COLO668 (cell line): Measurements from ENCODE around the gene TSEN54.
"Not testable (repeated sequence)": the region's sequence is repeated elsewhere in the genome, so short reads cannot be mapped to it uniquely, and the experiment has no call there.

Experiments used
- DNase-seq: peaks from one replicate; lab custom pipeline; 2025; ENCODE audit not compliant: unreplicated experiment; lab: John Stamatoyannopoulos, UW

Gene TSEN54

DNA sequence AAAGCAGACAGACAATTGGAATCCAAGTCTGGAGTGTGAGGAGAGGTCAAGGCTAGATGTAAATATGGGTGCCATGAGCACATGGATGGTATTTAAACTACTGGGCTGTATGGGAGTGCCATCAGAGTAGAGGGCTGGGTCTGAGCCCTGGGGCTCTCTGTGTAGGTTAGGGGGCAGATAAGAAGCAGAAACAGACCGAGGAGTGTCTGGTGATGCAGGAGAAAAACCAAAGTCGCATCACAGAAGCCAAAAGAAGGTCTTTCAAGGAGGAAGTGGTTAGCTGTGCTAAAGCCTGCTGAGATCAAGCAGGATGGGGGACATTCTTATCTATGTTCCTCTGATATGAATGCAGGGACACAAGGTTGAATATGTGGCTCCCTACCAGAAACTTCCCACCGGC, 1.9 kb downstream of the TSEN54 start:
- no peak for DNase-seq

DNA sequence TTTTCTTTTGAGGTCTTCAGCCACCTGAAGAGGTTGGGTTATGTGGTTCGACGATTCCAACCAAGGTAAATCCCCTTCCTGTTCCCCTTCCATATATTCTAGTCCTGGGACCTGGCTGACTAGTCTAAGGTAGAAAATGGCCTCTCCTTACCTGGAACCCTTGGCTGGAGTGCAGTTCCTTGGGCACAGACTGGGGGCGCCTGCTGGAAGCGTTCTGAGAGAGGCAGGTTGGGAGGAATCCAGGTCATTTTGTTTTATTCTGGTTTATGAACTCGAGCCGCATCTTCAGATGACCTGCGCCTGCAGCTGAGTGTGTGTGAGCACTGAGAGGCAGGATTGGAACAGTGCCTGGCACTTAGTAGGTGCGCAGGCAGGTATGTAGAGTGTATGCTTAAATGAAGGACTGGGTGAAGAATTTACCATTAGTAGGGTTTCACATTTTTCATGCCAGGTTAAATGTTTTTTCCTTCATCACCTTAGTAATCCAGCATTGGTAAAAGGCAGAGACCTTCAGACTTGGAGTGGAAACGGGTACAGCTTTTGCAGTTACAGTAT, 2.7 kb downstream of the TSEN54 start:
- no peak for DNase-seq

DNA sequence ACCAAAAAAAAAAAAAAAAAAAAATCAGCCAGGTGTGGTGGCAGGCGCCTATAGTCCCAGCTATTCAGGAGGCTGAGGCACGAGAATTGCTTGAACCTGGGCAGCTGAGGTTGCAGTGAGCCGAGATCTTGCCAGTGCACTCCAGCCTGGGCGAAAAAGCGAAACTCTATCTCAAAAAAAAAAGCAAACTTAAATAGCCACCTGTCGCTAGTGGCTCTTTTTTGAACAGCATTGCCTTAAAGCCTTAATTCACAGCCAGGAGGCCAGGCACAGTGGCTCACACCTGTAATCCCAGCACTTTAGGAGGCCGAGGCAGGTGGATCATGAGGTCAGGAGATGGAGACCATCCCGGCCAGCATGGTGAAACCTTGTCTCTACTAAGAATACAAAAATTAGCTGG, 4.1 kb downstream of the TSEN54 start:
- not testable (repeated sequence) for DNase-seq

DNA sequence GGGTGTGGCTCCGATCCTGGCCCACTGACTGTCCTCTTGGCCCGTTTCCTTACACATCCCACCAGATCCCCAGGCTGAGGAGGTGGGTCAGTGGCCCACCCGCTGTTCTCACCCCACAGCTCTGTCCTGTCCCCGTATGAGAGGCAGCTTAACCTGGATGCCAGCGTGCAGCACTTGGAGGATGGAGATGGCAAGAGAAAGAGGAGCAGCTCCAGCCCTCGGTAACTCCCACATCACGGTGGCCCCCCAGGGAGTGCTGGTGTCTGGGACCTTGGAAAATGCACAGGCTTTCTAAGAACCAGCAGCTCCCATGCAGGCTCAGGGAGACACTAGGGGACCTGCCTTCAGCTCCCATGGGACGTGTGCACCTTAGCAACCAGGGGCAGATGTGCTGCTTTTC, 5.0 kb downstream of the TSEN54 start:
- no peak for DNase-seq

DNA sequence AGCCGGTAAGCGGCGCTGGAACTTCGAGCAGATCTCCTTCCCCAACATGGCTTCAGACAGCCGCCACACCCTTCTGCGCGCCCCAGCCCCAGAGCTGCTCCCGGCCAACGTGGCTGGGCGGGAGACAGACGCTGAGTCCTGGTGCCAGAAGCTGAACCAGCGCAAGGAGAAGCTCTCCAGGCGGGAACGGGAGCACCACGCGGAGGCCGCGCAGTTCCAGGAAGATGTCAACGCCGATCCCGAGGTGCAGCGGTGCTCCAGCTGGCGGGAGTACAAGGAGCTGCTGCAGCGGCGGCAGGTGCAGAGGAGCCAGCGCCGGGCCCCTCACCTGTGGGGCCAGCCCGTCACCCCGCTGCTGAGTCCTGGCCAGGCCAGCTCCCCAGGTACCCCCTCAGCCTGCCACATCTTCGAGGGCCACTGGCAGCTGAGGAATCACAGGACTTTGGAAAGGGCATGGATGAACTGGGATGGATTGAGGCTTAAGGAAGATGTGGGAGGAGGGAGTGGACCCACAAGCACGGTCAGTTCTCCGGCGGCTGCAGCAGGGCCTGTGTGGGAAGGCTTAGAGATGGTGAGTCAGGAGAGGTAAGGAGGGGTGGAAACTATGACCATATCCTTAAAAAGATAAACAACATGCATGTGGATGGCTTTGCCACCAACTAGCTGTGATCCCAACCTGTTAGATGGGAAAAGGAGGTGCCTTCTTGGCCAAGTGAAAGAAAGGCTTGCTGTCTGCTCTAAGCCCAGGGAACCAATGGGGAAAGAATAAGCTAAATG, 5.8 kb downstream of the TSEN54 start:
- no peak for DNase-seq

DNA sequence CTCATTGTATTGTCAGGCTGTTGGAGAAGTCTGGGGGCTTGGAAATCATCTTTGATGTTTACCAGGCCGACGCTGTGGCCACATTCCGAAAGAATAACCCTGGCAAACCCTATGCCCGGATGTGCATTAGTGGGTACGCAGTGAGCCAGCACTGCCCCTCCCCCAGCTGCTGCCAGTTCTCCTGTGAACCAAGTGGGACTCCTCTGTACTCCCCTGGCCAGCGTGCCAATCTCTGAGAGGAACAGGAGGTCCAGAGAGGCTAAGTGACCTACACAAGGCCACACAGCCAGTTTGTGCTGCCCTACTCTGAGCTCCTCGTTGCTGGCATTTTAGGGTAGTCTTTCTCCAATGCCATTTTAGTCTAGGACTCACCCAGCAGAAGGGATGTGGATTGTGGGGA, 7.3 kb downstream of the TSEN54 start:
- DNase-seq = no peak

DNA sequence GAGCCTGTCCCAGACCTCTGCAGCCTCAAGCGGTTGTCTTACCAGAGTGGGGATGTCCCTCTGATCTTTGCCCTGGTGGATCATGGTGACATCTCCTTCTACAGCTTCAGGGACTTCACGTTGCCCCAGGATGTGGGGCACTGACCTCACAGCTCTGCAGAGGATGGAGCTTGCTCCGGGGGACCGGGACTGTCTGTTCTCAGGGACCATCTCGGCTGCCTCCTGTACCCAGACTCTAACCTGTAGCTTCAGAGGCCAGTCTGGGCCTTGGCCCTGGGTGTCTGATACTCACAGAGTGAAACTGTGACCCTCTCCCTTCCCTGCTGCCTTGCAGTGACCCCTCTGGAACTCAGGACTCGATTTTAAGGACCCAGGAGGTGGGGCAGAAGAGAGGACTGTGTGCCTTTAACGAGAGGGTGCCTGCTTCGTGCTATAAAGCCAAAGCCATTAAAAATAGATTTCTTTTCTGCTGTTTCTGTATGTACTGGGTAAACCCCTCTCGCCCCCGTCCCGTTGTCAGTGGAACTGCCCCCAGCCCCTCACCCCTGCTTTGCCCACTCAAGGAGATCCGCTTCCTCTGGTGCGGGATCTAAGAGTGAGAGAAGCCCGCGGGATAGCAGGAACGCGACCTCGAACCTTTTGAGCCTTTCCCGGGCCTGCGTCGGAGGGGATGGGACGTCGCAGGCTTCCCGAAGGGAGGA, 8.1 kb downstream of the TSEN54 start:
- no peak for DNase-seq

DNA sequence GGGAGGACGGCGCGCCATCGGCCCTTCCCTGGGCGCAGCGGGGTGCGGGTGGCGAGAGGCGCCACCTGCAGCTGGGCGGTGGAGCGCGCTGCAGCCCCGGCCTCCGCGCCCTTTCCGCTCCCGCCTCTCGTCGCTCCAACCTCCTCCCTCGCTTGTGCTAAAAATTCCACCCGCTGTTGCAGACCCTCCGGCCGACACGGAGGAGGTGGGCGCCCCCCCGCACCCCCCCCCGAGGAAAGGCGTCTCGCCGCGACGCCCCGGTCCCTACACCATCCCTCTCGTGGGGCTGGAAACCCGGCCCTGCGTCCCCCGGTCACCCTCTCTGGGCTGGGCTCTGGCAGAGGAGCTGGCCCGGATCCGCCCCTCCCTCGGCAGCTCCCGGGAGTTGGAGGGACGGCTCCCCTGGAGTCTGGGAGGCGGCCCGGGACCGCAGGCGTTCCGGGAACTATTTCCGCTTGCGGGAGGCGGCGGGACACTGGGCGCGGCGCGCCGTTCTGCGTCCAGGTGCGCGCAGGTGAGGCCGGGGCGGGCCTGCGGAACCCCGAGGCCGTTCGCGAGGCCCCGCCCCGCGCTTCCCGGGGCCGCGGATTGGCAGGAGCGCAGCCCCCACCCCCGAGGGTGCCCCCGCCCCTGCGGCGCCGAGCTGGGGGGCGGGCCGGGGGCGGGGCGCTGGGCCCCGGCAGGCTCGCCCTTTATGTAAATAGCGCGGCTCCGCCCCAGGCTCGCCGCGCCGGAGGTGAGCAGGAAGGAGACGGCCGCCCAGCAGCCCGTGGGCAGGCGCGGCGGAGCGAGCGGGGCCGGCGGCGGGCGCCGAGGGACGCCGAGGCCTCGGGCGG, 8.9 kb downstream of the TSEN54 start, which contains the start of gene LLGL2:
TSS of gene LLGL2 (plus strand) at position 728 of the 836 bp plus-strand sequence. CDS start 17,730 bp downstream, outside the sequence.
- DNase-seq = peak; percentile 96

DNA sequence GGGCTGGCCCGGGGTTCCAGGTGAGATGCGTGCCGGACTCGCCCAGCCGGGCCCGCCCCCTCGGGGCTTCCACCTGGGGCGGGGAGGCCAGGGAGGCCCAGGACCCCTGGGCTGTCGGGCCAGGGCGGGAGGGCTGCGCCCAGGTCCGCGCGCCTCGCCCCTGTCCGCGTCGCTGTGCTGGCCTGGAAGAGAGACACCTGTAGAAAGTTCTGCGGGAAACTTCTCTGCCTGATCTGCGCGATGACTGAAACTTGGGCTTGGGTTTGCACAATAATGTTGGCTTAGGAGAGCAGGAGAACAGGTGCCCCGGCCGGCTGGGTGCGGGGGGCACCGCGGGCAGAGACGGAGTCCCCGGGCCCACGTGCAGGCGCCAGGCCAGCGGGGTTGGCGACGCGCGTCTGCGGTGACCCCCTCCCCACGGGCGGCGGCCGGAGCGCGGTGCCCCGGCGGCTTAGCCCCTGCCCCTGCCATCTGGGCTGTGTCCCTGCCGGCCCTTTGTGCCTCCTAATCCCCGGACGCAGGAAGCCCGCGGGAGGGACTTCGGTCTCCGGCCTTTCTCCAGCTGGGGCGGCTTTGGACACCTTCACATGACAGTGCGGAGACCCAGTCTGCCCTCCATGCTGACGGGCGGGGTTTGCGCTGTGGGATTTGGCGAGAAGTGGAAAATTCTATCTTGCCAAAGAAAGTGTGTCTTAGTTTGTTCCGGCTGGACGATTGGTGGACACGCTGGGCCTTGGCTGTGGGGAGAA, 9.7 kb downstream of the TSEN54 start:
- DNase-seq = peak; percentile 44

DNA sequence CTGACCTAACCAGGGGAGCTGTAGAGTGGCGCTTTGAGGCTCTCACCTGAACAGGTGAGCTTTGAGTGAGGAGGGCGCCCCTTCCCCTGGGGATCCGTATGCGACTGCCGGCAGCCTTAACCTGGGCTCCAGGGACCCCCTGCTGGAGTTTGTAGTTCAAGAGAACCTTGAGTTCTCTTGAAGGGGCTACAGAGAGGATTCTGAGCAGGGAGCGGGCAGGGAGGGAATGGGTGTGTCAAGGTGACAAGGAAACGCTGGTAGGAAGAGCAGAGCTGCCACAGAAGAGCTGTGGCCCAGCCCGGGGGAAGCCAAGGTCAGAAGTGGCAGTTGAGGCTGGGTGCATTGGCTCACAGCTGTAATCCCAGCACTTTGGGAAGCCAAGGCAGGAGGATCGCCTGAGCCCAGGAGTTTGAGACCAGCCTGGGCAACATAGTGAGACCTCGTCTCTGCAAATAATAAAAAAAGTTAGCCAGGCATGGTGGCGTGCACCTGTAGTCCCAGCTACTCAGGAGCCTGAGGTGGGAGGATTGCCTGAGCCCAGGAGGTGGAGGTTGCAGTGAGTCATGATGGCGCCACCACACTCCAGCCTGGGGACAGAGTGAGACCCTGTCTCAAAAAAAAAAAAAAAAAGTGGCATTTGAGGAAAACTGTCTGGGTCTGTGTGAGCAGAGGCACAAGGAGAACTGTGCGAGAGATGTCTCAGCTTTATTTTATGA, 10.4 kb downstream of the TSEN54 start:
- peak; percentile 15 for DNase-seq

DNA sequence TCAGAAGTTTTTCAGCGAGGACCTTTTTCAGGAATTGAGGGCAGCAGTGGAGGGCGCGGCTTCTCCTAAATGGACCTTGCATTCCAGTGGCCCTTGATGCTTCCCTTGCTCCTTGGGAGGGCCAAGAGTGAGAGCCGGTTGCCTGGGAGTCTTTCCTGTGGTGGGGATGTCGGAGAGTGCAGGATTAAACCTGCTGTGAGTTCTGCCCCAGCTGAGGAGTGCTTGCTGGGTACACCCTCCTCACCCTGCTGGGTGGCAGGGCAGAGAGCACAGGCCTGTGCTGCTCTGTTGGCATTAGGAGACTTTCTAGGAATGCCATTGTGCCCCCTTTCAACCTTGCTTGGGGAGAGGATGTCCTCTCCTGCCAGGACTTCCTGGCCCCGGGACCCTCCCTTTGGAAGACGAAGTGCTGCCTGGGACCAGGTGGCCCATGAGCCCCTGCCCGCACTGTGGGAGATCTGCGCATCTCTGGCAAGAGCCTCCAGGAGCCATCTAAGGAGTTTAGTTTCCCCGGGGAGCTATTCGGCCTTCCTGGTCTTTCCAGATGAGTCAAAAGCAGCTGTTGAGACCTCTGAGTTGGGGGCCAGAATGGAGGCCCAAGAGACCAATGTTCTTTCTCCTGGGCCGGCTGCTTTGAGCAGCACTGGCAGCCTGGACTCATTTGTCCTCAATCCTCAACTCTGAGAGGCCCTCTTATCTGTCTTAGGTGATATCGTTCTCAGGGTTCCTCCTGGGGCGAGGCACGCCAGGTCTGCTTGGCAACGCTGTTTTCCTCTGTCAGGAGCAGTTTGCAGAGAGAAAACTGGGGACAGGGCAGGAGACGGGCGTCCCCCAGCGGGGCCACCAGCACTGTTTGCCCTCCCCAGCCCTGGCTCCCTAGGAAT, 14.8 kb downstream of the TSEN54 start:
- DNase-seq = no peak

DNA sequence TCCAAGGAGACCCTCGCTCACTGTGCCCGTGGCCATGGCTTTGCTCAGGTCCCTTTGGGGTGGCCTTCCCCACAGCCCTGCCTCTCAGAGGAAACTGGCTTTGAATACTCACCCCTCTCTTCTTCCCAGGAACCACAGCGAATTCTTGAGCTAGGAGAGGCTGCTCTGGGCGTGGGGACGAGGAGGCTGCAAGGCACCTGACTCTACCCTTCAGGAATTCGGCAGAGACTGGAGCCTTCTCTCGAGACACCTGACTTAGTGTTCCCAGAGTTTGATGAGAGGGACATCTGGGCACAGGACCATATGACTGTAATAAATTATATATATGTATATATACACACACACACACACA, 15.4 kb downstream of the TSEN54 start:
- no peak for DNase-seq

DNA sequence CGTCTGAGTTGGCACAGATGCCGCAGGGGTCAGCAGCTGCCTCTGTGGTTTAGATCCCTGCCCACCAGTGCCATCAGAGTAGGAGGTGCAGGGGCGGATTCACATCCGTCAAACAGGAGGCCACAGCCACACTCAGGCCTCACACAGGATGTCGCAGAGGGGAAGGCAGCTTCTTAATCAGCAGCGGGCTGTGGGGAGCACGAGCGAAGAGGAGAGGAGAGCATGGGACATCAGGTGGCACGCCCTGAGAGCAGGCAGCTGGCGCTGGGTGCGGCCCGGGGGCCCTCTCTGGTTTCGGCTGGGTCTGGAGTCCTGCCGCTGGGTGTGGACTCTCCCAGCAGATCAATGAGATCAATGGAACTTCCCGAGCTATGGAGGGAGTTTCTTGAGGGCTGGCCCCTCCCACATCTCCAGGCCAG, 18.8 kb downstream of the TSEN54 start:
- DNase-seq = peak; percentile 66

DNA sequence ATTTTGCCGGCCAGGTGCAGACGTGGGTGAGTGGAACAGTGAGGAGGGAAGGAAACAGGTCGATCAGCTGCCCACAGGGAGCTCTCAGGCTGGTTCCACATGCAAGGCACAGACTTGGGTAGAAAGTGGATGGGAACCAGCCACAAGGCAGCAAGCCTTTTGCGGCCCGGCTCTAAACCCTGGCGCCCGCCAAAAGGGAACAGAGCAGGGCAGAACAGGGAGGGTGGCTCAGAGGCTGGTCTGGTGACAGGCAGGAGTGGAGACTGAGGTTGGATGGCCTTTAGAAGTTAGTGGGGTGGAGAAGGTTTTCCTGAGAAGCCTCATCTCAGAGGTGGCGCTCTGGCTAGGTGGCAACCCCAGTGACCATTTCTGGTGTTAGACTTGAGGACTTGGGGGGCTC, 19.5 kb downstream of the TSEN54 start:
- no peak for DNase-seq

DNA sequence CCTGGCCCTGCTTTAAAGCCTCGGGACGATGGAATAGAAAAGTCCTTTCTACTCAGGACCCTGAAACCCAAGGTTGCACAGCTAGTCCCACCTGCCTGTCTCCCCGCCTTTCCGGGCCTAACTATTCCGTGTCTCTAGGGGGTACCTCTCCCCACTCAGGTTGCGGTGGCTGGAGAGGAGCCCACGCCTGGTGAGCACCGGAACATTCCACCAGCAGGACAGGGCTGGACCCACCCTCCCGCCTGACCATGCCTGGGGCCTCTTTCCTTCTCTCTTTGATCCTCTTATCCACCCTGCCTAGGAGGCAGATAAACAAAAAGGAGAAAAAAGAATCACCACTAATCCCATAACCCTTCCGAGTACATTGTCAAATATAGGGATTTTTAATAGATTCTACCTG, 20.0 kb downstream of the TSEN54 start:
- no peak for DNase-seq

DNA sequence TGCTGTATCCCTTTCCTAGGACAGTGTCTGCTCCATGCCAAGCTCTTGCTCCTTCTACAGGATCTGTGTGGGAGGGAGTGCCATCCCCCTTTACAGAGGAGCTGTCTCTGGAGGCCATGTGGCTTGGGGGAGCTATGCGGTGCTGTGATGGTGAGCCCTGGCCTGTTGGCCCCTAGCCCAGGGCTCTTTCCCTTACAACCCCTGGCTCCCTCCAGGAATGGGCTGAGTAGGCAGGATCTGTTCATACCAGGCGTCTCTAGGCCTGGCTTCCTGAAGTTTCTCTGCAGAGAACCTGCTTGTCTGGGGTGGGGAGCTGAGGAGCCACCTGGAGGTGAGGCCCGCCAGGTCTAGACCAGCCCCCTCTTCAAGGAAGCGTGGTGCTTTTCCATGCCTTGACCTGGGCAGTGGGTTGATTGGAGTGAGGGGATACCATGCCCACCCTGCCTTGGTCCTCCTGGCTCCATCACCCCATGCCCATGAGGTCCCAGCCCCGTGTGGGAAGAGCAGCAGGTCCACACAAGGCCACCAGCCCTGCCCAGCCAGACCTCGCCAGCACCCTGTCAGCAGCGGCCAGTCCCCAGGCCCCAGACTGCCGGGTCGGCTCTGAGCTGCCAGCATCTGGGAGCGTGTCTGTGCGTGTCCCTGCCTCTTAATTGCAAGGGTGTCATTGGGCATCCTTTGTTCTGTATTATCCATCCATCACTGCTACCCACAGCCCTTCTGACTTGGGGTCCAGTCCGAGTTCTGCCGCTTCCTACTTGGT, 23.8 kb downstream of the TSEN54 start:
- DNase-seq = no peak

DNA sequence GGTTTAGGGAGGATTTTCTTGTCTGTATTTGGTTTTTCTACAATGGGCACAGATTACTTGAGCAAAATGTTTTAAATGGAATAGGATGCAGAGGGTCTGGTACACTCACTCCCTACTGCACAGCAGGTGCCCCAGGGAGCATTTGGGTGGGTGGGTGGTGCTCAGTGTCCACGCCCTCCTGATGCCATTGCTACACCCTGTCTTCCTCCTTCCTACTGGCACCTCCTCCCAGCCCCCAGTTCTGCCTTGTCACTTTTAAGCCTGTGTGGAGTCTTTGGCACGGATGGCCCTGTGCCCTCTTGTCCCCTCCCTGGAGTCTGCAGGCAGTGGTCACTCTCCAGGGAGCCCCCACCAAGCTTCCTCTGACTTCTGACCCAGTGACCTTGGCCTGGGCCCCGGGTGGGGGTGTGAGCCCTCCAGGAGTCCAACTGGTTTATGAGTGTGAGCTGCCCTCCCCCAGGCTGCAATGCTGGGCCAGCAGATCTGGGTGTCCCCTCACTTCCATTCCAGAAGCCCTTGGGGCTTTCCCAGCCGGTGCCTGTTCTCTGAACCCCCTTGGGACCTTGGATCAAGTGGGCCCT, 24.7 kb downstream of the TSEN54 start:
- DNase-seq = no peak

DNA sequence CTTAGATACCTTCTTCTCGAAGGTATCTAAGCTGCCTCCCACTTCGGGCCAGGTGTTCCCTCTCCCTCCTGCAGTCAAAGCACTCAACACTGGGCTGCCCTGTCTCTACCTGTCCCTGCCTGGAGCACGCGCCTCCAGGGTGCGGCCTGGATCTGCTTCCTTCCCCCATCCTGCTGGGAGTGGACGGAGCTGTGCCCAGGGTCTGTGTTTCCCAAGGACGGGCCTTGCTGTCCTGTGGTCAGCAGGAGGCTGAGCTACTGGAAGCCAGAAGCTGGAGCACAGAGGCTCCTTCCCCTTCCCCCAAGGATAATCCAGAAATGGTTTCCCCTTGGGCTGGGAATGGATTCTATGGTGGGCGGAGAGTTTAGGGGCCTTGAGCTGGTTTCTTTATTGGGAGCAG, 25.9 kb downstream of the TSEN54 start:
- no peak for DNase-seq
